ENCODE data around the gene ZDHHC7.
A peak's percentile ranks its signal among the peaks of the same experiment; 100 is the strongest.

ZDHHC7 gene

DNA sequence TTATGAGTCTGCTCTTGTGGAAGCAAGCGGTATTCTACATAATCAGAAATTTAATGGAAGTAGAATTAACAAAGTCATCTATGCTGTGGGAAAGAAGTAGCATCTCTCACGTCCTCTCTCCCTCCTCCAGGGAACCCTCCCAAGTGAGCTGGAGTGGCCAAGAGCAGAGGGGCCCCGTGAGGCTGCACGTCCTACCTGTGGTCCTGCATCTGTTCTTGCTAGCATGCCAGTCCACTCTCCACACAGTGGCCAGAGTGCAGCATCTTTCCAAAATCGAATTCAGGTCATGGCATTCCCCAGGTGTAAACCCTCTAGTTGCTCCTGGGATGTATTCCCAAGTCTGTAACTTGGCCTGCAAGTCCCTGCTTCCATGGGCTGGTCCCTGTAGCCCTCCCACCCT, 26.4 kb upstream of the ZDHHC7 start:
- TF ChIP-seq CREB5 (CRISPR knock-in tag; IDR thresholded peaks at IDR 0.05; ENCODE audit: low read depth) (no peak), CSDC2 (CRISPR knock-in tag; IDR thresholded peaks at IDR 0.05) (no peak), BACH2 (CRISPR knock-in tag; IDR thresholded peaks at IDR 0.05; ENCODE audit: borderline replicate concordance) (no peak), GLIS3 (CRISPR knock-in tag; IDR thresholded peaks at IDR 0.05) (no peak), ZC3H10 (CRISPR knock-in tag; IDR thresholded peaks at IDR 0.05) (no peak), ZNF70 (CRISPR knock-in tag; IDR thresholded peaks at IDR 0.05) (no peak), POU6F1 (CRISPR knock-in tag; IDR thresholded peaks at IDR 0.05; ENCODE audit: borderline replicate concordance, low read depth) (no peak), TOX (CRISPR knock-in tag; IDR thresholded peaks at IDR 0.05; ENCODE audit: borderline replicate concordance) (no peak), ARNTL (CRISPR knock-in tag; IDR thresholded peaks at IDR 0.05; ENCODE audit: borderline replicate concordance, low read depth) (no peak), ZNF565 (CRISPR knock-in tag; conservative IDR thresholded peaks at IDR 0.05; ENCODE audit: low read depth) (no peak), SNAI2 (CRISPR knock-in tag; IDR thresholded peaks at IDR 0.05) (no peak)
- TF ChIP-seq, protein P1, sequence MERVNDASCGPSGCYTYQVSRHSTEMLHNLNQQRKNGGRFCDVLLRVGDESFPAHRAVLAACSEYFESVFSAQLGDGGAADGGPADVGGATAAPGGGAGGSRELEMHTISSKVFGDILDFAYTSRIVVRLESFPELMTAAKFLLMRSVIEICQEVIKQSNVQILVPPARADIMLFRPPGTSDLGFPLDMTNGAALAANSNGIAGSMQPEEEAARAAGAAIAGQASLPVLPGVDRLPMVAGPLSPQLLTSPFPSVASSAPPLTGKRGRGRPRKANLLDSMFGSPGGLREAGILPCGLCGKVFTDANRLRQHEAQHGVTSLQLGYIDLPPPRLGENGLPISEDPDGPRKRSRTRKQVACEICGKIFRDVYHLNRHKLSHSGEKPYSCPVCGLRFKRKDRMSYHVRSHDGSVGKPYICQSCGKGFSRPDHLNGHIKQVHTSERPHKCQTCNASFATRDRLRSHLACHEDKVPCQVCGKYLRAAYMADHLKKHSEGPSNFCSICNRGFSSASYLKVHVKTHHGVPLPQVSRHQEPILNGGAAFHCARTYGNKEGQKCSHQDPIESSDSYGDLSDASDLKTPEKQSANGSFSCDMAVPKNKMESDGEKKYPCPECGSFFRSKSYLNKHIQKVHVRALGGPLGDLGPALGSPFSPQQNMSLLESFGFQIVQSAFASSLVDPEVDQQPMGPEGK (CRISPR knock-in tag; IDR thresholded peaks at IDR 0.05; ENCODE audit: borderline replicate concordance) = no peak
- TF ChIP-seq, protein P2, sequence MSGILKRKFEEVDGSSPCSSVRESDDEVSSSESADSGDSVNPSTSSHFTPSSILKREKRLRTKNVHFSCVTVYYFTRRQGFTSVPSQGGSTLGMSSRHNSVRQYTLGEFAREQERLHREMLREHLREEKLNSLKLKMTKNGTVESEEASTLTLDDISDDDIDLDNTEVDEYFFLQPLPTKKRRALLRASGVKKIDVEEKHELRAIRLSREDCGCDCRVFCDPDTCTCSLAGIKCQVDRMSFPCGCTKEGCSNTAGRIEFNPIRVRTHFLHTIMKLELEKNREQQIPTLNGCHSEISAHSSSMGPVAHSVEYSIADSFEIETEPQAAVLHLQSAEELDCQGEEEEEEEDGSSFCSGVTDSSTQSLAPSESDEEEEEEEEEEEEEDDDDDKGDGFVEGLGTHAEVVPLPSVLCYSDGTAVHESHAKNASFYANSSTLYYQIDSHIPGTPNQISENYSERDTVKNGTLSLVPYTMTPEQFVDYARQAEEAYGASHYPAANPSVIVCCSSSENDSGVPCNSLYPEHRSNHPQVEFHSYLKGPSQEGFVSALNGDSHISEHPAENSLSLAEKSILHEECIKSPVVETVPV (CRISPR knock-in tag; IDR thresholded peaks at IDR 0.05) = no peak

GRCh38 chr16:85037050-85037410, 25.7 kb upstream of the ZDHHC7 start:
- ATAC-seq = peak; percentile 93

More for the DNA sequence above, 26.4 kb upstream of the ZDHHC7 start:
- ATAC-seq = no peak

GRCh38 chr16:85036236-85037049, 25.1 kb upstream of the ZDHHC7 start:
- TF ChIP-seq ZNF70 (CRISPR knock-in tag; IDR thresholded peaks at IDR 0.05) (no peak), OSR1 (CRISPR knock-in tag; IDR thresholded peaks at IDR 0.05) (no peak), ZFP3 (CRISPR knock-in tag; IDR thresholded peaks at IDR 0.05) (no peak), POU6F1 (CRISPR knock-in tag; IDR thresholded peaks at IDR 0.05; ENCODE audit: borderline replicate concordance, low read depth) (no peak), CREB5 (CRISPR knock-in tag; IDR thresholded peaks at IDR 0.05; ENCODE audit: low read depth) (no peak), TSHZ2 (CRISPR knock-in tag; IDR thresholded peaks at IDR 0.05) (no peak), ESRRG (CRISPR knock-in tag; IDR thresholded peaks at IDR 0.05) (no peak), RARB (CRISPR knock-in tag; IDR thresholded peaks at IDR 0.05) (no peak)
- TF ChIP-seq, protein P1 (CRISPR knock-in tag; IDR thresholded peaks at IDR 0.05; ENCODE audit: borderline replicate concordance) = no peak
- TF ChIP-seq, protein P2 (CRISPR knock-in tag; IDR thresholded peaks at IDR 0.05) = no peak
- no peak; the same call in 1 of the 3 replicates for ATAC-seq

More at GRCh38 chr16:85037050-85037410, 25.7 kb upstream of the ZDHHC7 start:
- TF ChIP-seq TOX (CRISPR knock-in tag; IDR thresholded peaks at IDR 0.05; ENCODE audit: borderline replicate concordance) (peak; percentile 43; the same call in 1 of the 2 replicates), ZC3H10 (CRISPR knock-in tag; IDR thresholded peaks at IDR 0.05) (no peak)
